ENCODE measurements around the gene MAD1L1. TPM values are rescaled to one million over a fixed set of nuclear protein-coding genes. Genes with fewer than 3 reads are reported as not detected.
"Not testable (repeated sequence)": the region's sequence is repeated elsewhere in the genome, so short reads cannot be mapped to it uniquely, and the experiment has no call there.

Gene MAD1L1
- total and polyA plus RNA-seq, 4 donors = 43.0 to 54.9 (median 49.9) TPM

- no peak for TF ChIP-seq CTCF (IDR thresholded peaks at IDR 0.05; ENCODE audit: control extremely low read depth, extremely low read depth)
- peaks cover 0 to 17% (median 6%) of the 10 kb centered on the region in 4 donors for H3K36me3 ChIP-seq (ENCODE audit: control insufficient read depth in 4 of 4, insufficient read depth in 4 of 4, low read length in 4 of 4)
- H3K4me1 ChIP-seq (ENCODE audit: control insufficient read depth in 5 of 5, insufficient read depth in 5 of 5, low read length in 5 of 5) = peaks cover 0 to 9% (median 0%) of the 10 kb centered on the region in 5 donors
- no peak overlapping the region for H3K9ac ChIP-seq (ENCODE audit: insufficient read depth in 1 of 2, low read length in 2 of 2)
- WGBS, 2 donors = 64 to 70% methylated on average over 18 of the region's 18 CpGs
- no peak overlapping the region for H3K27ac ChIP-seq (ENCODE audit: low read depth in 1 of 2, low read length in 1 of 2)
- no peaks in the 10 kb centered on the region for H3K27me3 ChIP-seq (ENCODE audit: control insufficient read depth in 3 of 3, insufficient read depth in 3 of 3, low read length in 2 of 3)
- H3K9me3 ChIP-seq (ENCODE audit: control insufficient read depth in 4 of 4, insufficient read depth in 3 of 4, low read length in 3 of 4) = peaks cover 0 to under 1% (median 0%) of the 10 kb centered on the region in 4 donors
- ATAC-seq (ENCODE audit: insufficient read depth, low FRiP score) = no peak
- no peak for DNase-seq
- no peak overlapping the region for H3K4me3 ChIP-seq
Measured at GRCh38 chr7:1883031-1883761, 349.5 kb downstream of the MAD1L1 start.

GRCh38 chr7:1882451-1882850 lies 350.3 kb downstream of the MAD1L1 start:
- Histone ChIP-seq H3K36me3 (ENCODE audit: control insufficient read depth in 4 of 4, insufficient read depth in 4 of 4, low read length in 4 of 4) (peaks cover 0 to 9% (median 2%) of the 10 kb centered on the region in 4 donors), H3K27ac (ENCODE audit: low read depth in 1 of 2, low read length in 1 of 2) (no peak overlapping the region), H3K4me3 (no peak overlapping the region), H3K9ac (ENCODE audit: insufficient read depth in 1 of 2, low read length in 2 of 2) (no peak overlapping the region), H3K4me1 (ENCODE audit: control insufficient read depth in 5 of 5, insufficient read depth in 5 of 5, low read length in 5 of 5) (peaks cover 0 to 9% (median 0%) of the 10 kb centered on the region in 5 donors), H3K9me3 (ENCODE audit: control insufficient read depth in 4 of 4, insufficient read depth in 3 of 4, low read length in 3 of 4) (peaks cover 0 to 4% (median 0%) of the 10 kb centered on the region in 4 donors), H3K27me3 (ENCODE audit: control insufficient read depth in 3 of 3, insufficient read depth in 3 of 3, low read length in 2 of 3) (no peaks in the 10 kb centered on the region)
- TF ChIP-seq CTCF (IDR thresholded peaks at IDR 0.05; ENCODE audit: control extremely low read depth, extremely low read depth) = no peak
- DNase-seq = no peak
- no peak for ATAC-seq (ENCODE audit: insufficient read depth, low FRiP score)
- WGBS, 2 donors = 60 to 82% methylated on average over 13 of the region's 13 CpGs

- WGBS, 2 donors = 86 to 90% methylated on average over 15 of the region's 15 CpGs
- H3K4me3 ChIP-seq = no peak overlapping the region
- DNase-seq = no peak
Measured at GRCh38 chr7:1881946-1882345, 350.8 kb downstream of the MAD1L1 start.

GRCh38 chr7:1876641-1877040 lies 356.1 kb downstream of the MAD1L1 start:
- not testable (repeated sequence) for H3K36me3 ChIP-seq (ENCODE audit: control insufficient read depth in 4 of 4, insufficient read depth in 4 of 4, low read length in 4 of 4); H3K9ac ChIP-seq (ENCODE audit: insufficient read depth in 1 of 2, low read length in 2 of 2); H3K27ac ChIP-seq (ENCODE audit: low read depth in 1 of 2, low read length in 1 of 2); H3K4me1 ChIP-seq (ENCODE audit: control insufficient read depth in 5 of 5, insufficient read depth in 5 of 5, low read length in 5 of 5); H3K27me3 ChIP-seq (ENCODE audit: control insufficient read depth in 3 of 3, insufficient read depth in 3 of 3, low read length in 2 of 3); DNase-seq; ATAC-seq (ENCODE audit: insufficient read depth, low FRiP score); H3K4me3 ChIP-seq; H3K9me3 ChIP-seq (ENCODE audit: control insufficient read depth in 4 of 4, insufficient read depth in 3 of 4, low read length in 3 of 4)
- WGBS, 2 donors = 98 to 99% methylated on average over 6 of the region's 6 CpGs

More at GRCh38 chr7:1881946-1882345, 350.8 kb downstream of the MAD1L1 start:
- no peak overlapping the region for H3K9ac ChIP-seq (ENCODE audit: insufficient read depth in 1 of 2, low read length in 2 of 2)
- TF ChIP-seq CTCF (IDR thresholded peaks at IDR 0.05; ENCODE audit: control extremely low read depth, extremely low read depth) = no peak
- H3K27ac ChIP-seq (ENCODE audit: low read depth in 1 of 2, low read length in 1 of 2) = no peak overlapping the region
- peaks cover 0 to 7% (median 0%) of the 10 kb centered on the region in 5 donors for H3K4me1 ChIP-seq (ENCODE audit: control insufficient read depth in 5 of 5, insufficient read depth in 5 of 5, low read length in 5 of 5)
- H3K36me3 ChIP-seq (ENCODE audit: control insufficient read depth in 4 of 4, insufficient read depth in 4 of 4, low read length in 4 of 4) = peaks cover 0 to 4% (median 0%) of the 10 kb centered on the region in 4 donors
- H3K27me3 ChIP-seq (ENCODE audit: control insufficient read depth in 3 of 3, insufficient read depth in 3 of 3, low read length in 2 of 3) = no peaks in the 10 kb centered on the region
- H3K9me3 ChIP-seq (ENCODE audit: control insufficient read depth in 4 of 4, insufficient read depth in 3 of 4, low read length in 3 of 4) = peaks cover 0 to 4% (median 0%) of the 10 kb centered on the region in 4 donors
- ATAC-seq (ENCODE audit: insufficient read depth, low FRiP score) = no peak

- peak; percentile 81 for ATAC-seq (ENCODE audit: insufficient read depth, low FRiP score)
- H3K4me3 ChIP-seq = not testable (repeated sequence)
- 51 to 56% methylated on average over 27 to 29 of the region's 29 CpGs for WGBS, 2 donors
Measured at GRCh38 chr7:1875392-1876199, 357.1 kb downstream of the MAD1L1 start.

More at GRCh38 chr7:1875392-1876199, 357.1 kb downstream of the MAD1L1 start:
- not testable (repeated sequence) for H3K9me3 ChIP-seq (ENCODE audit: control insufficient read depth in 4 of 4, insufficient read depth in 3 of 4, low read length in 3 of 4); H3K27me3 ChIP-seq (ENCODE audit: control insufficient read depth in 3 of 3, insufficient read depth in 3 of 3, low read length in 2 of 3); H3K36me3 ChIP-seq (ENCODE audit: control insufficient read depth in 4 of 4, insufficient read depth in 4 of 4, low read length in 4 of 4); H3K4me1 ChIP-seq (ENCODE audit: control insufficient read depth in 5 of 5, insufficient read depth in 5 of 5, low read length in 5 of 5); DNase-seq; H3K9ac ChIP-seq (ENCODE audit: insufficient read depth in 1 of 2, low read length in 2 of 2); H3K27ac ChIP-seq (ENCODE audit: low read depth in 1 of 2, low read length in 1 of 2)
